Activated CD8-positive, alpha-beta memory T cell treated with anti-CD3 and anti-CD28 coated beads for 24 hours (primary cell): ENCODE results near the gene SUPT3H.

Source experiments
- DNase-seq: peaks from one replicate; pipeline ENCODE4 v3.0.0-alpha.2; 2020

Gene SUPT3H

DNA sequence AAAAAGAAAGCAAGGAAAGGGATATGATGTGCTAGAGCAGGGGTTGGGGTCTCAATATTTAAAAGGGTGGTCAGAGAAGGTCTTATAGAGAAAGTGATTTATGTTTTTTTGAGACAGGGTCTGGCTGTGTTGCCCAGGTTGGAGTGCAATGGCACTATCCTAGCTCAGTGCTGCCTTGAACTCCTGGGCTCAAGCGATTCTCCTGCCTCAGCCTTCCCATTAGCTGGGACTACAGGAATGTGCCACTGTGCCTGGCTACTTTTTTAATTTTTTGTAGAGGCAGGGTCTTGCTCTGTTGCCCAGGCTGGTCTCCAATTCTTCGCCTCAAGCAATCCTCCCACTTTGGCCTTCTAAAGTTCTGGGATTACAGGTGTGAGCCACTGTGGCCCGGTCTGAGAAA lies 557.0 kb downstream of the SUPT3H start:
- DNase-seq = no peak

DNA sequence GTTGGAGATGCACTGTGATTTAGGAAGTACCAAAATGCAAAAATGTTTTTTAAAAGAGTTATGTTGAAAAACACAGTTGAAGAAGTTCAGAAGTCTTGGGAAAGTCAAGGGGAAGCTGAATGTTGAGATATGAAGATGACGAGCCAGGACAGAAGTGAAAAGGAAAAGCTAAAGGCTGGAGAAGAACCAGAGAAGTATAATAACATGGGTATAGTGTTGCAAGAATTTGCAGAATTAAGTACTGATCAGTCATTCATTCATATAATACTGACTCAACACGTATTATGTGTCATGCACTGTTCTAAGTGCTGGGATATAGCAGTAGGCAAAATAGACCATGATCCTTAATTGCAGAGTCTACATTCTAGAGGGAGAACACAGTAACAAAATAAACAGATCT lies 557.4 kb downstream of the SUPT3H start:
- DNase-seq = no peak

DNA sequence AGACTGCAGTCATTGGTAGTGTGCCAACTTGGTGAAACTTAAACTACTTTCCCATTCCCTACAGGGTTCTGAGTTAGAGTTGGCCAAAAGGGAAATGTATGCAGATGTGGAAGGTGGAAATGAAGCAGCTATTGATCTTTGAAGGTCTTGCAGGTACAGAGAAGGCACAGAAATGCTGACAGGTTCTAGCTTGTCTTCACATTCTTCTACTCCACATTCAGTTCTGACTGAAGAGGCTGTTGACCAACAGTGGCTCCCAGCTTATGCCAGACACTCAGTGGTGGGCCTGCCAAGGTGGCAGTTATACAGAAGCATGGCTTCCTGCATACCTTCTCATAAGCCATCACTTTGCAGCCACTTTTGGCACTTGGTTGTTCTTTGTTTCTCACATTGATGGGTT lies 566.3 kb downstream of the SUPT3H start:
- no peak for DNase-seq

DNA sequence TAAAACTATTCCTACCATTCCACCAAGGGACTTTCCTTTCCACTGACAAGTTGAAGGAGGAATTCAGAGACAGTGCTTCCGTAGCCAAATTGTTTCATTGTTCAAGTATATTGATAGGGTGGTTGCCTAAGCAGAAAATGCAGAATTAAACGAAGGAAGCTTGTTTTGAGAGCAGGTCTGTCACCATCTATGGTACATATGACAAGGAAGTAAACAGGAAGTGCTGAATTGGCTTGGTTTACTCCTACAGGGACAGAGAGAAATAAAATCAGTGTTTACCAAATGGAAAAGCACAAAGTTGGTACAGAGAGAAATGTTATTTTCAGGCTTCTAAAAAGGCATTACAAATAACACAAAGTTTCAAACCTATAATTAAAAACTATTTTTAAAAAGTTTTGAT lies 568.5 kb downstream of the SUPT3H start:
- DNase-seq = no peak

DNA sequence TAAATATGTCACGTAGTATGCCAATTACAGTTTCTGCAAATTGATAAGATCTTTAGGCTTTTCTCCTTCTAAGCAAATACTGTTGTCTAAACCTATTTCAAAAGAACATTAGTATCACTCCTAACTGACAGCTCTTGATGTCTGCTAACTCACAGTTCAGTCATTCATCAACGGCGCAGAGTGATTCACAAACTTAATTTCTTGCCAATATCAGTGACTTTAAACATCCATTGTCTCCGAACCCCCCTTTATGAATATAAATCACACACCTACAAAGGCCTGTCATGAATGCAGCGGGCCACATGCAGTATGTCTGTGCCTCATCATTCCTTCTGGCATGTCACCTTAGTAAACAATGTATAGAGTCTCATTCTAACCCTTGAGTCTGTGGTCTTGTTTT lies 569.6 kb downstream of the SUPT3H start:
- DNase-seq = no peak

DNA sequence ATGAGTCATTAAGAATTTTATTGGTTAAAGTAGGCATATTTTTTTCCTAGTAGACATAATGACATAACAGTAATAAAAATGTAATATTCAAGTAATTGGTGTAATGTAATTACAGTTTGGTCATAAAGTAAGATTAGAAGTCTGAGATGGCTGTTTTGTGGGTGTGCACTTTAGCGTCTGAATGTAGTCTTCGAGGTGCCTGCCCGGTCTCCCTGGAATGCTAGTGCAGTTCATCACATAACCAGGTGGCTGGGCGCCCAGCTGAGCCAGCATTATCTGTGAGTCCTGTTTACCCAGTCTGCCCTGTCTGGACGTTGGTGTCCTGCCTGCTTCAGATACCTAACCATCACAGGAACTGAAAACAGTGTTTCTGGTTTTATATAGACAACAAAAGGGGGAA lies 571.1 kb downstream of the SUPT3H start:
- no peak for DNase-seq

DNA sequence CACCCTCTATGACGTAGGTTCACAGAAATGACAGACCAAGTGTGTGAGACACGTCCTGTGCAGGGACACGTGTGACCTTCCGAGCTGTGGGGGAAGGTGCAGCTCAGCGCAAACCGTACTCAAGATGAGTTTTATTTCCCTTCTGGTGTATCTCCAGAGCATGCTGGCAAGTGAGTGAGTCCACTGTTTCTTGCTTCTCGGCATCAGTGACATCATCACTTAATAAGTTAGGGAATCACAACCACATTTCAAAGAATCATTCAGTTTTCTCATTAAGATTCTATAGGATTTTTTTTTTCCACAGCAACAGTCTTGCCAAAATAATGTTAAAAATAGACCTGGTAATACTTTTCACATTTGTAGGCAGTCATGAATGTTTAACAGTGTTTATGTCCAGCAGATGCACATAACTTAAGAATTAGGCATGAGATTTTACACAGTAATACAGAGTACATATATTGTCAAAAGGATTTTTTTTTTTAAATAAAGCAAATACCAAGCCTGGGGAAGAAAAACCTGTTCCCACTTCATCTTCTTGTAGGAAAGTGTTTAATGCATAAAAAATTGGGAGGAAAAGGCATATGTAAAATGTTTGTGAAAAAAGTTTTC lies 572.4 kb downstream of the SUPT3H start:
- DNase-seq = no peak

DNA sequence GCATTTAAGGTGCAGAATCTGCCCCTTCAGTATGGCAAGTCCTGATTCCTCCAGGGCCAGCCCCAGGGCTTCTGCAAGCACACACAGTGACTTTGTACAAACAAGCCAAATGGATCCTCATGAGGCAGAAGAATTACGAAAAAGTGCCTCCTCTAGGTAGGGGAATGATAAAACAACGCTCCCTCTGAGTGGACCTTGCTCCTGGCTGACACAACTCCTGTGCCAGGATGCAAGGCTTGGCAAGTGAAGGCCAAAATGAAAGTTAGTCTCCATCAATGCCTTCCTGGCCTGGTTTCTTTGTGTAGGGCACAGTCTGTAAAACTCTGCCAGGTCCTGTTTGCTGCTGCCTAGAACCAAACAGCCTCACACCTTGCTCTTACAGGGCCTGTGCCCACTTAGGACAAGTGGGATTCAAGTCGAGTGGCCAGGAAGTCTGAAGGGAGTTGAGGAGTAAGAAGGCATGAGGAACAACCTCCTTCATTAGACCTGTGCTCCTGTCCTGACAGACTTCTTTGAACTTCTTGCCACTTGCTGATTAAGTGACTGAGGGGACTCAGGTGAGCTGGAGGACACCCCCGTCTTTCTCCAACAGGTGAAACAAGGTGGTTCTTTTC lies 573.1 kb downstream of the SUPT3H start:
- DNase-seq = no peak

DNA sequence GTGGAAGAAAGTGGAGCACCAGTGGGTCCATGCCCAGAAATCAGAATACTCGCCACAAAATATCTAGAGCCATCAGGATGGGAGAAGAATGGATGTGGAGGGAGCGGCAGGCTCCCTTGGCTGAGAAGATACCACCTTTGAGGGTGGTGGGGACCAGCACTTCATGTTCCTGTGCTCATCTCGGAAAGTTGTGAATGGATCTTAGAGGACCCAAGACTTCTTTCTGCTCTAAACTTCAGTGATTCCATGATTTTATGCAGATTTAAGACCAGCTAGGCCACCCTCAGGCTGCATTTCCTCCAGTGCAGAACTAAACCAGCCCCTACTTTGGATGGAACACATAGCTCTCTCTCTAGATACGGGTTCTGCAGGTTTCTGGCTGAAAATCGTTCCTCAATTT lies 573.7 kb downstream of the SUPT3H start:
- DNase-seq = no peak

DNA sequence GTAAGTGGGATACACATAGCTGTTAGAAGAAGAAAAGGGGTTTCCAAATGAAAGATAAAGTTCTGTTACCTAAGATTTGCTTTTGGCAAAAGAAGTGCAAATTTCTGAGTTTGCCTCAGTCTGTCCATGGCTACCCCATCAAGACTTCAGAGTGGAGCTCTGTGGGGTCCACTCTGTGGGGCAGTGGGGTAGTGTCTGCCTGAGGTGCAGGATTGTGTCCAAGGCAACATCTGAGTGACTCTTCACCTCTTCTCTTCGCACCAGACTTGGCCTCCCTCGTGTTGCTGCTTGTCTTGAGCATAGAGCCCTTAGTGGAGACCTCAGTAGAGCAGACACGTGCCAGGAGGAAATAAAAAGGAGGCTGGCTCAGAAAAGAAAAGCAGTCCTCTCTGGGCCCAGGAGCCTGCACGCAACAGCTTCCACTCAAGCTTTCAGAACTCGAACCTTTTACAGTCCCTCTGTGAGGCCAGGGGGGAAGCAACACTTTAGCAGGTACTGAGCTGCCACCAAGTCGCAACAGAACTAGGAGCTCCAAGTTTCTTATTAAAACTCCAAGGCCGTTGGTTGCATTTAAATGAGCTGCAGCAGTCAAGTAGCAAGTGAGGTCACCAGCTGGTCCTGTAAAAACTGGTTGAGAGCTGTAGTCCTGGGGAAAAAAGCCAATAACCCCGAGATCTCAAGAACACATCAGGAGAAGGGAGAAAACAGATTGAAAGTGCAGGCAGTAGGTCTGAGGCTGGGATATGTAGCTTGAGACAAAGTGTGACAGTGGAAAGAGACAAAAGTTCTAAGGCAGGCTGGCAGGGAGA lies 576.7 kb downstream of the SUPT3H start:
- DNase-seq = no peak

DNA sequence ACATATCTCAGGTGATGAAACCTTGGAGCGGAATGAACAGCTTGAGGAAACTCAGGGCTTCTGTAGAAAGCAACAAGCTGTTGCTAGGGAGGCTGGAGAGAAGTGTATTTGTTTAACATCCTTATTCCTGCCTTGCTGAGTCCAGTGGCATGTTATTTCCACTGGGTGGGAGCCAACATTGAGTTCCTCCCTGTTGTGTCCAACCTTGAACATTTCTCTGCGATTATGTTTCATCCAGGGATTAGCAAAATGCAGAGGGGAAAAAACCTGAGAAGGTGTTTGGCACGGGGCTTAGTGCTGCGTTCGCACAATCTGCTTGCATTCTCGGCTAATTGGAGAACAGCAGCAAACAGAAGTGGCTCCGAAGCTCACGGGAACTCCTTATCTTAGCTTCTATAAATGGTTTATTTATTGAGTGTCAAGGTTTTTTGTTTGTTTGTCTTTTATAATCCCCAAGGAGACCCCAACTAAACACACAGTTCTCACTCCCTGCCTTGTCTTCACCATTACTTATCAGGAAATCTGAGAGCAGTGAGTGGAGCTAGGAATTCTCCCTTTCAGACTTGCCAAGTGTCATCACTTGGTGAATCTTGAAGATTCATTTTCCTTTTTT lies 577.5 kb downstream of the SUPT3H start:
- no peak for DNase-seq

DNA sequence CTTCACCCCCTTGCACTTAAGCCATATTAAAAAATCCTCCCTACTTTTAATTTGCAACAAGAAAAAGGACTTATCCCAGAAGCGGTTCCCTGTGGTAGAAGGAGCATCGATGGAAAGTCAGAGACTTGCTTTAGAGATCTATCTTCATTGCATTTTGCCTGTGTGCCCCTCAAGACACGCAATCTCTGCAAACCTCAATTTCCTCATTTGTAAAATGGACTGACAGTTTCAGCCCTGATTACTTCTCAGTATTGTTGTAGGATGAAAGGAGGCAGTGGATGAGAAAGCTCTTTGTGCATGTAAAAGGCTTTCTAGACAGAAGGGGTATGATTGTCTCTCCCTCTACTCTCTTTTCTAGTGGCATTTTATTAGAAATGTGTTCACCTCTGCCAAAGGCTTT lies 580.0 kb downstream of the SUPT3H start:
- DNase-seq = no peak

DNA sequence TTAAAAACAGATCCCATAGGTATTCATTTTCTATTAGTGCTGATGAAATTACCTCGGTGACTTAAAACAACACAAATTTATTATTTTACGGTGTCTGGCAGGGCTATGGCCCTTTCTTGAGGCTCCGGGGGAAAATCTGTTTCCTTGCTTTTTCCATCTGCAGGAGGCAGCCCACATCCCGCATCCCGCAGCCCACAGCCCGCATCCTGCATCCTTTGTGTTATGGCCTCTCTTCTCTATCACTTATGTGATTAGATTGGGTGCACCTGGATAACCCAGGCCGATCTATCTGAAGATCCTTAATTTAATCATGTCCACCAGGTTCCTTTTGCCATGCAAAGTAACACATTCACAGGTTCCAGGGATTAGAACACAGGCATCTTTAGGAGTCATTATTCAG lies 582.4 kb downstream of the SUPT3H start:
- no peak for DNase-seq

DNA sequence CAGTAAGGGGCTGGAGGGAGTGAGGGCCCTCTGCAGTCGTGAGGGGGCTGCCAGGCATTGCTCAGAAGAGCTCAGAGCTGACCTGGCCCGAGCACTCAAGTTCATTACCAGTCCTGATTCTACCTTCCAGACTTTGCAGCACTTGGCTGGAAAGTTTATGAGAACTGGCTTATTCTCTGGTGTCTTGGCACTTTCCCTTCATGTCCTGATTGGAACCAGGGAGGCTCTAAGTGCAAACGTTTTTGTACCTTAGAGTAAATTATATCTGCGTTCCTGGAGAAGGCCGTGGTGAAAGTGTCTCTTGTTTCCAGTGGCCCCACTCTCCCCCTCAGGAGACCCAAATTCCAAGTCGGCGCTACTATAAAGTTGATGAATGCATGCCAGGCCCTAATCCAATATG lies 587.9 kb downstream of the SUPT3H start:
- no peak for DNase-seq

DNA sequence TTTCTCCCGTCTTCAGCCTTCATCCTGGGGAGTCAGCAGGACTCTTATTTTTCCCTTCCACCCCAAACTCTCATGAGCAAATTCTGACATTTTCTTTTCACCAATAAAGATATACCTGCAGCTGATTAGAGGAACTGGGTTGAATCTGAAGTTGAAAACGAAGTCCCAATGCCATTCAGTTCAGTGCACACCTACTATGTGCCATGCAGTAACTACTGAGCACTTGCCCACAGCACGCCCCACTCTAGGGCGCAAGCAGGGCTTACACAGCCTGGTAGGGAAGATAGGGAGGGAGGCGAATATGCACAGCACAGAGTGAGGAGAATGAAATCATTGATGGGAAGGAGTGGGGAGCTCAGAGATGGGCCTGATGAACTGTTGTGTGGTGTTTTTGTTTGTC lies 588.7 kb downstream of the SUPT3H start:
- no peak for DNase-seq

DNA sequence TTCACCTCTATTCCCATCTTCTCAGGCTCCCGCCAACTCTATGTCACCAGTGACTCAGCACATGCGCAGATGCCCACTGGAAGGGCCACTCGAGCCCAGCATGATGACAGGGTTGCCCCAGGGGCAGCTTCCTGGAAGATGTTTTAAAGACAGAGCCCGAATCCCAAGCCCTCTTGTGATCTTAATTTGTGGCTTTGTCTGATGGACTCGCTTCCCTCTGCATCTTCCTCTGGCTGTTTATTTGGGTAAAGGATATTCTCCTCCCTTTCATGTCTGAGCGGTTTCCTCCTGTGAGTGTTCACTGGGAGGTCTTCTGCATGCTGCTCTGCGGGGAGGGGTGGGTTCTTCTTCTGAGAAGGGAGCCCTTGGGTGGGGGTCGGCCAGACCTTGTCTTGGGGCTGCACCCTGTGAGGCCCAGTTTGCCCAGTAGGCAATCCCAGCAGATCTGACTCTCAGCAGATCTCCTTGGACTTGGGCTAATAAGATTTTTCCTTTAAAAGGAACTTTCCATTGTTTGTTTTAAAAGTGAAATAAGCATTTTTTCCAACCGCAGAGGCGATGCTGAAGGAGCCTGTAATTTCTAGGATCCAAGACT lies 589.2 kb downstream of the SUPT3H start:
- DNase-seq = no peak

DNA sequence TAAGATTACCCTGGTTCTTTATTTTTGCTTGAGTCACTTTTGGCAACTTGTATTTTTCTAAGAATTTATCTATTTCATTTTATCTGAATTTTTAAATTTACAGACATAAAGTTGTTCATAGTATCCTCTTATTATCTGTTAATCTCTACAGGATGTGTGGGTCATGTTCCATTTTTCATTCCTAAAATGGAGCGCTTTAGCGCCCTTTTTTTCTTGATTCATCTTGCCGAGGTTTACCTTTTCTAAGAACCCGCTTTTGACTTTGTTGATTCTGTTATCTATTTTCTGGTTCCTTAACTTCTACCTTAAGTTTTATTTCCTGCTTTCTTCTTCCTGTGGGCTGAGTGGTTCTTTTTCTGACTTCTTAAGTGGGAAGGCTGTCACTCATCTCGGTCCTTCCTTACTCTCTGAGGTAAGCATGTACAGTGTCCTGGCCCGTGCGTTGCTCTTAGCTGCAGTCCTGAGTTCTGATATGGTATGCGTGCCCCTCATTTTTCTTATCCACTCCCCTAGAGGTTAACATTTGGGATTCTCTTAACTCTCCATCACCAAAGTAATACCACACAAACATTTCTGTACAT lies 590.4 kb downstream of the SUPT3H start:
- DNase-seq = no peak

DNA sequence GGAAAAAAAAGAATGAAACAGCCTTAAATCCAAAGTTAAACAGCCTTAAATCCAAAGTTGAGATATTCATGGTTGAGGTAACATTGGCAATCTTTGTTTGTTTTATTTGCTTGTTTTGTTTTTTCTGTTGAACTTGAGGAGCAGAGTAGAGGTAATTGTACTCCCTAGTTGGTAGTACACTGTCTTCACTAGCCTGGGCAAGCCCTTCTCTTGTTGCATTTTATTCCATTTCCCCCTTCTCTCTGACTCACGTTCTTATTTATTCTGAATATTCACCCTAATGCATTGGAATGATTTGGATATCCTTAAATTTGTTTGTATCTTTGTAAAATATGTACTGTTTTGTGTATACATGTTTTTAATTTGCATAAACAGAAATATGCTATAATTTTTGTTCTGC lies 592.6 kb downstream of the SUPT3H start:
- DNase-seq = no peak

DNA sequence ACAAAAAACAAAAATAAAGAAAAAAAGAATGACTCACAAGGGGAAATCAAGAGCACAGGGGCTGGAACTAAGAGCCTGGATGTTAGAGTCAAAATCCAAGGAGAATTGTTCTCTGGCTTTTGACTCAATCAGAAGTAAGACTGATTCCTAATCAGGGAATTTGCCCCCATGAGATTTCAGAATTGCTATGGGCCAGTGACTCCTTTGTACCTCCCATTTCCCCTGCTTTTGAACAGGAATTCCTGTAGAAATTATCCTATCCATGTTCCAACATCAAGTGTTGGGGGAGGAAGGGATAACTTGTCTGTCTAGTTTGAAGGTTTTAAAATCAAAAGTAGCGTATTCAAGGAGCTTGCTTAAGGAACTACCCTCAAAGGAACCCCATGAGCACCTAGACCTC lies 593.5 kb downstream of the SUPT3H start:
- DNase-seq = no peak

DNA sequence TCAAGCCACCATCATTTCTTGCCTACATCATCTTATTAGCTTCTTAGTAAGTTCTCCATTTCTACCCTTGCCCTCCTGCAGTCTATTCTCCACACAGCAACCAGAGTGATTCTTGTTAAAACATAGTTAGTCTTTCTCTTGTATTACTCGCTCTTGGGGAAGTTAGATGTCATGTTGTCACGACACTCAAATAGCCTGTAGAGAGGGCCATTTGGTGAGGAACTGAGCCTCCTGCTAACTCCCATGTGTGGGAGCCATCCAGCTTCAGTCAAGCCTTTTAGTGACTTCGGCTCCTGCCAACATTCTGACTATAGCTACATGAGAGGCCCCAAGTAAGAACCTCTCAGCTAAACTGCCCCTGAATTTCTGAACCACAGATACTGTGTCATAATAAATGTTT lies 594.8 kb downstream of the SUPT3H start:
- no peak for DNase-seq

DNA sequence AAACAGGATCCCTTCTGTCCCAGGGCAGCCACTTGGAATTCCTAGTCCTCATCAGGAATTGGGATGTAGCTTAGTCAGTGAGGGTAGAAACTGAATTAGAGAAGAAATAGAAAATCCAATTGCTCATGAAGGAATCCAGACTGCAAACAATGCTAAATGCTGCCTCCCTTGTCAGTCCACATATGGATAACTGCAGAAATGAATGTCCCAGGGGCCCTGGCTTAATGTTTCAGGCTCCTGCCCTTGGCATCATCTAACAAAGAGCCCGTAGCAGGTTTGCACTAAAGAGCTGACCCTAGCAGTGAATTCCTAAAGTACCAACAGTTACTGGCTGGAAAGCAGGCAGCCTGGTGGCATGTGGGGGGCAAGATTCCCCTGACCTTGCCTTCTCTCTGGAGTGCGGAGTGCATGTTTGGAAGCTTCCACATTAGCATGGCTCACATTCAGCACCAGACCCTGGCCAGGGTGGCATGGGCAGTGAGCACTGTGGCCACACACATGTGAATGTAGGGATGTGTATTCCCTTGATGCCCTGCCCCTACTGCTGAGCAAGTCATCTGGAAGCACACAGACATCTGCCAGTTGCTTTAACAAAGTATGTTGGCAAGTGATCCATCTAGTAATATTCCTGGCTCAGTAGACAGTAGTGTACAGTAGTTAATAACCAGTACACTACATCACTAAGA lies 595.7 kb downstream of the SUPT3H start:
- no peak for DNase-seq

DNA sequence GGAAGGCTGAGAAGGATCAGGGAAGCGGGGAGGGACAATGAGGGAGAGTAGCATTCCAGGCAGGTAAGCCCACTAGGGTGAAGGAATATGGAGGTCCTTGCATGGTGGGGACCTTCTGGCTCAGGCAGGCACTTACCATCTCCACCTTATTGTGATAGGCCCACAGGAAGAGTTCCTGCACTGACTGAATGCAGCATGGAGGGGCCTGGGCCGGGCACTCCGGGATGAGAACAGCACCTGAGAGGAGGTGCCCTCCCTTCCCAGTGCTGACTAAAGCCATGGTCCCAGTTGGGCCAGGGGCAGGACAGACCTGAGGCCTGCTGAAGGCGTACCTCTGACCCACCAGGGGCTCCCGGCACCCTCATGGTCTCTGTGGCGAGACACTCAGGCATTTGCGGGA lies 597.6 kb downstream of the SUPT3H start:
- DNase-seq = no peak
